ENCODE data around the gene PGBD2.
A peak's percentile ranks its signal among the peaks of the same experiment; 100 is the strongest.
"Not testable (repeated sequence)": the region's sequence is repeated elsewhere in the genome, so short reads cannot be mapped to it uniquely, and the experiment has no call there.

Gene PGBD2

DNA sequence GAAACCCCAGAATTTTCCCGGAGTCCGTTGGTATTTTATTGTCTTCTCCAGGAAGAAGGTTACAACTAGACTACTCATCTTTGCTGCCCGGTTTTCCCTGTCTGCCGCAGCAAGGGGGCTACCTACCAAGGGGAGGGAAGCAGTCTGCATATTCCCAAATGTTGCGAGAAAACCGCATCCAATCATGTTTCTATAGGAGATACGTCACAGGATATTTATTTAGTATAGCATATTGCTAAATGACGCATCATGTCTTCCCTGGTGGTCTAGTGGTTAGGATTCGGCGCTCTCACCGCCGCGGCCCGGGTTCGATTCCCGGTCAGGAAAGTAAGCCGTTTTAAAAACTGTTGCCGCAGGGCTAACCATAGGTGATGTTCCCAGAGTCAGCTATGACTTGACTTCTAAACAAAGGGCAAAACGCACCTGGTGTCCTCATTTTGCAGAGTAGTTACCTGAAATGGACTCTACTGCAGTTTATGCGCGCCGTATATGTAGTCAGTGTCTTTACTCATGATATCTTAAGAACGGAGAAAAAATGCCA, 32.0 kb upstream of the PGBD2 start:
- peak overlapping the region; percentile 35 for H3K4me3 ChIP-seq (ENCODE audit: control insufficient read depth, low read depth, low read length)
- DNase-seq (ENCODE audit: low read depth), result peak; percentile 37
- TF ChIP-seq, protein P1, sequence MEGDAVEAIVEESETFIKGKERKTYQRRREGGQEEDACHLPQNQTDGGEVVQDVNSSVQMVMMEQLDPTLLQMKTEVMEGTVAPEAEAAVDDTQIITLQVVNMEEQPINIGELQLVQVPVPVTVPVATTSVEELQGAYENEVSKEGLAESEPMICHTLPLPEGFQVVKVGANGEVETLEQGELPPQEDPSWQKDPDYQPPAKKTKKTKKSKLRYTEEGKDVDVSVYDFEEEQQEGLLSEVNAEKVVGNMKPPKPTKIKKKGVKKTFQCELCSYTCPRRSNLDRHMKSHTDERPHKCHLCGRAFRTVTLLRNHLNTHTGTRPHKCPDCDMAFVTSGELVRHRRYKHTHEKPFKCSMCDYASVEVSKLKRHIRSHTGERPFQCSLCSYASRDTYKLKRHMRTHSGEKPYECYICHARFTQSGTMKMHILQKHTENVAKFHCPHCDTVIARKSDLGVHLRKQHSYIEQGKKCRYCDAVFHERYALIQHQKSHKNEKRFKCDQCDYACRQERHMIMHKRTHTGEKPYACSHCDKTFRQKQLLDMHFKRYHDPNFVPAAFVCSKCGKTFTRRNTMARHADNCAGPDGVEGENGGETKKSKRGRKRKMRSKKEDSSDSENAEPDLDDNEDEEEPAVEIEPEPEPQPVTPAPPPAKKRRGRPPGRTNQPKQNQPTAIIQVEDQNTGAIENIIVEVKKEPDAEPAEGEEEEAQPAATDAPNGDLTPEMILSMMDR (IDR thresholded peaks at IDR 0.05; ENCODE audit: control insufficient read depth, insufficient read depth, low read depth, low read length, missing control alignments), result no peak

DNA sequence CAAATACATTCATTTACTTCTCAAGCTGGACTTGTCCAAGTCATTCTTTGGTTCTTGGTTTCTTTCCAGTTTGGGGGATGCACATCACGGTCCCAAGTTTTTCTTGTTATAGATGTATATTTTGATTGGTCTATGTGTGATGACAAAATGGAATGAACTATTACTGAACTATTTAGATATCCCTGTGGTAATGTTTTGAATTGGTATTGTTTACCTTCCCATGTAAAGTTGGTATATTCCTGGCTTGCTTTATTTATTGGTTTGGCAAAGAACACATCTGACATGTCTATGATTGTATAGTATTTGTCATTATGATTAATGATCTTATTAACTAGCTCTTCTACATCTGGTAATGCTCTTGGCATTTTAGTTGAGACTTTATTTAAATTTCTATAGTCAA, 24.8 kb upstream of the PGBD2 start:
- TF ChIP-seq, protein P1 (IDR thresholded peaks at IDR 0.05; ENCODE audit: control insufficient read depth, insufficient read depth, low read depth, low read length, missing control alignments), result no peak
- DNase-seq (ENCODE audit: low read depth), result no peak

DNA sequence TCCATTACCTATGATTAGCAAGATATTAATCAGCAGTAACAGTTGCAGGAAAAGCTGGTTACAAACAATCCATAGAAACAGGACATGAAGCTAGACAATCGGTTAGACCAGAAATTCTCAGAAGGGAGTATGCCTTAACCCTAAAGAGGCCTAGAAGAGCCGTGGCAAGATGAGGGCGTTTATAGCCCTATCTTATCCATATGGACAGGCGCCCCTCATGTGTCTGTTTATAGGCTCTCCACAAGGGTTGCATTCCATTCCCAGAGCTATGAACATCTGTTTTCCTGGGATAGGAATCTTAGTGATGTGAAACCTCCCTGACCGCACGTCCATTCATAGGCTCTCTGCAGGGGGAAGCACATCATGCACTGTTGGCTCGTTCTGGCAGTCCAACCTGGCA, 23.6 kb upstream of the PGBD2 start:
- DNase-seq (ENCODE audit: low read depth), result not testable (repeated sequence)

More for the DNA sequence above, 24.8 kb upstream of the PGBD2 start:
- H3K4me3 ChIP-seq (ENCODE audit: control insufficient read depth, low read depth, low read length), result no peak overlapping the region

DNA sequence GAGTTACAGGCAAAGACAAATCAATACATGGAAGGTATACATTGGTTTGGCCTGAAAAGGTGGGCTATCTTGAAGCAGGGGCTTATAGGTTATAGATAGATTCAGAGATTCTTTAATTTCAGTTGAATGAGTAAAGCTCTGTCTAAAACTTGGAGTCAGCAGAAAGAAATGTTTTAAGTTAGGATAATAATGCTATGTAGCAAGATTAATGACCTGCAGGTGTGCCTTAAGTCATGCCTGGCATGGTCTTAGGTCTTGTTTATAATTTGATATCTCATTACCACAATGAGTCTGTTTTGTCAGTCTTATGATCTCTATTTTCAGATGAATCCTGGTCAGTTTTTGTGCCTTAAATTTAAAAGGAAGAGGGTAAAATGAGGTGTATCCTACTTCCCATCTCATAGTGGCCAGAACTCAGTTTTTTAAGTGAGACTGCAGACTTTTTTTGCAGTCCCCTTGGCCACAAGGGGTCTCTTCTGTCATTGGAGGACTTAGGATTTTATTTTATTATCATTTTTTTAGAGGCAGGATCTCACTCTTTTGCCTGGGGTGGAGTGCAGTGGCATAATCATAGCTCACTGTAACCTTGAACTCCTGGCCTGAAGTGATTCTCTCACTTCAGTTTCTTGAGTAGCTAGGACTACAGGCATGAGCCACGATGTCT, 21.3 kb upstream of the PGBD2 start:
- H3K4me3 ChIP-seq (ENCODE audit: control insufficient read depth, low read depth, low read length), result no peak overlapping the region
- no peak for DNase-seq (ENCODE audit: low read depth)
- TF ChIP-seq, protein P1 (IDR thresholded peaks at IDR 0.05; ENCODE audit: control insufficient read depth, insufficient read depth, low read depth, low read length, missing control alignments), result no peak

More for the DNA sequence above, 23.6 kb upstream of the PGBD2 start:
- H3K4me3 ChIP-seq (ENCODE audit: control insufficient read depth, low read depth, low read length), result not testable (repeated sequence)

DNA sequence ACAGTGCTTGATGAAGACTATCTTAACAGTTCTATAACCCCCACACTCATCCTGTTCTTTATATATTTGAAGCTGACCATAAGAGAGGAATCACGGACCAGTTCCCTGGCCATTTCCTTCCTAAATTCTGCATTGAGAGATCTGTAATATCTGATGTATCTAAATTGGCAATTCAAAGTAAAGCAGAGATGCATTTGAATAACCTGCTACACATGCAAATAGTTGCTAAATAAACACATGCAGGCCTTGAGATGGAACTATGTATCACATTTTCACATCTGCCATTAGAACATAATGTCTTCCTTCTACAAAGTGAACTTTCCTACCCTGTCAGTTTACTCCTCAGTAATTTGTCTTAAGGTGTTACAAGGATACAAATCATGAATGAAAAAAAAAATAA, 20.4 kb upstream of the PGBD2 start:
- no peak for DNase-seq (ENCODE audit: low read depth)
- TF ChIP-seq, protein P1 (IDR thresholded peaks at IDR 0.05; ENCODE audit: control insufficient read depth, insufficient read depth, low read depth, low read length, missing control alignments), result no peak
- no peak overlapping the region for H3K4me3 ChIP-seq (ENCODE audit: control insufficient read depth, low read depth, low read length)

DNA sequence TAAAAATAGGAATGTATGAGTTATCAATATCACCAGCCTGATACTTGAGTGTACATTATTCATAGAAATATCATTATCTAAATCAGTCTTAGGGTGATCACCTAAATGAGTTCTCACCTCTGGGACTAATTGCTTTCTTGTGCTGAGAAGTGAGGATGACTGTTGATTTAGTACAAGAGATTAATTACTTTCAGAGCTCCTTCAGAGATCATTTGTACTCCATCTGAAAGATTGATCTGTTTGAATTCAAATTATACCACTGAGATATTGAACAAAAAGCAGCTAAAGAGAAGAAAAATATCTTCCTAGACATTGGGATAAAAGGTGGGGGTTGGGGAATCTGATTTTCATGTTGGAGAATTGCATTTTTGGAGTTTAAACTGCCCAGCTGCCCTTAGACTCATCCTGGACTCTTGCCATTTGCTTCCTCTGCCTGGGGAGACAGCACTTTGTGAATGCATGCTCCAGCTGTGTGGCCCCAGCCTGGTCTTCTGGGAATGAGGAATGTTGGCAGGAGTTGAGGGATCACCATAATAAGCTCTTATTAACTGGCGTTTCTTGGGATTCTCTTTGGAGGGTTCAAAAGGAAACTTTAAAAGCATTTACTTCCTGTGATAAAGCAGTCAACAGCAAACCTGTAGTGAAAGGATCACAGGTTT, 19.7 kb upstream of the PGBD2 start:
- H3K4me3 ChIP-seq (ENCODE audit: control insufficient read depth, low read depth, low read length), result no peak overlapping the region
- TF ChIP-seq, protein P1 (IDR thresholded peaks at IDR 0.05; ENCODE audit: control insufficient read depth, insufficient read depth, low read depth, low read length, missing control alignments), result no peak
- no peak for DNase-seq (ENCODE audit: low read depth)

DNA sequence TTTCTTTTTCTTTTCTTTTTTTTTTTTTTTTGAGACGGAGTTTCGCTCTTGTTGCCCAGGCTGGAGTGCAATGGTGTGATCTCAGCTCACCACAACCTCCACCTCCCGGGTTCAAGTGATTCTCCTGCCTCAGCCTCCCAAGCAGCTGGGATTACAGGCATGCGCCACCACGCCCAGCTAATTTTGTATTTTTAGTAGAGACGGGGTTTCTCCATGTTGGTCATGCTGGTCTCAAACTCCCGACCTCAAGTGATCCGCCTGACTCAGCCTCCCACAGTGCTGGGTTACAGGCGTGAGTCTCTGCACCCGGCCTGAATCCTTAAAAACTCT, 16.2 kb upstream of the PGBD2 start:
- DNase-seq (ENCODE audit: low read depth); H3K4me3 ChIP-seq (ENCODE audit: control insufficient read depth, low read depth, low read length): not testable (repeated sequence)
